ENCODE results near the gene CHRNB2.
"Not testable (repeated sequence)": the region's sequence is repeated elsewhere in the genome, so short reads cannot be mapped to it uniquely, and the experiment has no call there.

The CHRNB2 gene

GRCh38 chr1:154567386-154568156 lies at the start of gene CHRNB2:
TSS of gene CHRNB2 (plus strand) at chr1:154567778. CDS start at chr1:154568045, 267 bp downstream.
- peak; percentile 40 for DNase-seq (ENCODE audit: low read depth, low spot score)

- no peak for DNase-seq (ENCODE audit: low read depth, low spot score)
Measured at GRCh38 chr1:154519591-154519991, 48.0 kb upstream of the CHRNB2 start.

- no peak for DNase-seq (ENCODE audit: low read depth, low spot score)
Measured at GRCh38 chr1:154520333-154520732, 47.2 kb upstream of the CHRNB2 start.

GRCh38 chr1:154521695-154522094 lies 45.9 kb upstream of the CHRNB2 start:
- no peak for DNase-seq (ENCODE audit: low read depth, low spot score)

- DNase-seq (ENCODE audit: low read depth, low spot score): no peak
Measured at GRCh38 chr1:154524881-154525280, 42.7 kb upstream of the CHRNB2 start.

GRCh38 chr1:154527192-154527591 lies 40.4 kb upstream of the CHRNB2 start:
- DNase-seq (ENCODE audit: low read depth, low spot score): no peak

GRCh38 chr1:154529308-154529707 lies 38.3 kb upstream of the CHRNB2 start:
- no peak for DNase-seq (ENCODE audit: low read depth, low spot score)

GRCh38 chr1:154531950-154532349 lies 35.6 kb upstream of the CHRNB2 start:
- DNase-seq (ENCODE audit: low read depth, low spot score): not testable (repeated sequence)

GRCh38 chr1:154533952-154534844 lies 33.4 kb upstream of the CHRNB2 start:
- no peak for DNase-seq (ENCODE audit: low read depth, low spot score)

GRCh38 chr1:154536570-154536969 lies 31.0 kb upstream of the CHRNB2 start:
- DNase-seq (ENCODE audit: low read depth, low spot score): no peak

- DNase-seq (ENCODE audit: low read depth, low spot score): no peak
Measured at GRCh38 chr1:154539486-154540483, 27.8 kb upstream of the CHRNB2 start.

GRCh38 chr1:154541231-154541630 lies 26.3 kb upstream of the CHRNB2 start:
- DNase-seq (ENCODE audit: low read depth, low spot score): no peak

GRCh38 chr1:154546264-154547063 lies 21.1 kb upstream of the CHRNB2 start:
- DNase-seq (ENCODE audit: low read depth, low spot score): no peak

GRCh38 chr1:154547105-154547732 lies 20.4 kb upstream of the CHRNB2 start:
- DNase-seq (ENCODE audit: low read depth, low spot score): no peak

- no peak for DNase-seq (ENCODE audit: low read depth, low spot score)
Measured at GRCh38 chr1:154548028-154548427, 19.6 kb upstream of the CHRNB2 start.

- DNase-seq (ENCODE audit: low read depth, low spot score): no peak
Measured at GRCh38 chr1:154549202-154549770, 18.3 kb upstream of the CHRNB2 start.

GRCh38 chr1:154550070-154550469 lies 17.5 kb upstream of the CHRNB2 start:
- no peak for DNase-seq (ENCODE audit: low read depth, low spot score)

- no peak for DNase-seq (ENCODE audit: low read depth, low spot score)
Measured at GRCh38 chr1:154550657-154551056, 16.9 kb upstream of the CHRNB2 start.

- no peak for DNase-seq (ENCODE audit: low read depth, low spot score)
Measured at GRCh38 chr1:154551474-154551873, 16.1 kb upstream of the CHRNB2 start.

- no peak for DNase-seq (ENCODE audit: low read depth, low spot score)
Measured at GRCh38 chr1:154552036-154552435, 15.5 kb upstream of the CHRNB2 start.

Data from activated naive CD8-positive, alpha-beta T cell treated with anti-CD3 and anti-CD28 coated beads, Interleukin-2, amount 50 U/mL, for 16 hours (primary cell).